Measurements from ENCODE around the gene ITGB2.
"Not testable (repeated sequence)": the region's sequence is repeated elsewhere in the genome, so short reads cannot be mapped to it uniquely, and the experiment has no call there.

The ITGB2 gene

GRCh38 chr21:44926331-44927101 is 5.8 kb upstream of the ITGB2 start:
- DNase-seq (ENCODE audit: low read depth) = no peak

- no peak for DNase-seq (ENCODE audit: low read depth)
Observed at GRCh38 chr21:44925378-44925755, 4.7 kb upstream of the ITGB2 start.

DNA sequence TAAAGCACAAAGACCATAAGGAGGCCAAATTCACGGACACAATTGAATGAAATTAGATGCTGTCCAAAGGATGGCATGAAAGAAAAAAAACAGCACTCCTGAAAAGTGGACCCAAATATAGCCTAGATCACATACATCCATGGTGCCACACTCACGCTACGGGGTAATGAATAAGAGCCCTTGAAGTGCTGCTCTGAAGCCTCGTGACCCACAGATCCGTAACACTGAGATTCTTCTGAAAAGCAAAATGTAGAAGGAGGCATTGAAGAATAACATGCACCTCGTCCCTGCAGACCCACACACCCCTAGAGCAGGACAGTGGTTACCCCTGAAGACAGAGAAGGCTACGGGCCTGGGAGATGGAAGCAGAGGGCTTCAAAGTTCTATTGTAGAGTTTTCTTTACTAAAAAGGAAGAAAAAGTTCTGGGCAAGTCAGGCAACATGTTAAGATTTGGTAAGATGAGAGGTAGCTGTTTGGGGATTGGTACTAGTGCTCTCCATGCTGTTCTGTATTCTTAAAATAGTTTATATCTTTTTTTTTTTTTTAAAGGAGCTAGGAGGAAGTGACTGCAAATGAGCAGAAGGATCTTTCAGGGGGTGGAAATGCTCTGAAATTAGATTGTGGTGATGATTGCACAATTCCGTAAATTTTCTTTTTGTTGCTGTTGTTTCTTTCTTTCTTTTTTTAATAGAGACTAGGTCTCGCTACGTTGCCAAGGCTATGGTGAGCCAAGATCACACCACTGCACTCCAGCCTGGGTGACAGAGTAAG is 4.1 kb upstream of the ITGB2 start:
- peak; percentile 57 for DNase-seq (ENCODE audit: low read depth)

- no peak for DNase-seq (ENCODE audit: low read depth)
Observed at GRCh38 chr21:44923480-44924084, 2.9 kb upstream of the ITGB2 start.

- no peak for DNase-seq (ENCODE audit: low read depth)
Observed at GRCh38 chr21:44921928-44922327, 1.2 kb upstream of the ITGB2 start.

GRCh38 chr21:44919913-44920693 is 596 bp downstream of the ITGB2 start:
- DNase-seq (ENCODE audit: low read depth) = no peak

DNA sequence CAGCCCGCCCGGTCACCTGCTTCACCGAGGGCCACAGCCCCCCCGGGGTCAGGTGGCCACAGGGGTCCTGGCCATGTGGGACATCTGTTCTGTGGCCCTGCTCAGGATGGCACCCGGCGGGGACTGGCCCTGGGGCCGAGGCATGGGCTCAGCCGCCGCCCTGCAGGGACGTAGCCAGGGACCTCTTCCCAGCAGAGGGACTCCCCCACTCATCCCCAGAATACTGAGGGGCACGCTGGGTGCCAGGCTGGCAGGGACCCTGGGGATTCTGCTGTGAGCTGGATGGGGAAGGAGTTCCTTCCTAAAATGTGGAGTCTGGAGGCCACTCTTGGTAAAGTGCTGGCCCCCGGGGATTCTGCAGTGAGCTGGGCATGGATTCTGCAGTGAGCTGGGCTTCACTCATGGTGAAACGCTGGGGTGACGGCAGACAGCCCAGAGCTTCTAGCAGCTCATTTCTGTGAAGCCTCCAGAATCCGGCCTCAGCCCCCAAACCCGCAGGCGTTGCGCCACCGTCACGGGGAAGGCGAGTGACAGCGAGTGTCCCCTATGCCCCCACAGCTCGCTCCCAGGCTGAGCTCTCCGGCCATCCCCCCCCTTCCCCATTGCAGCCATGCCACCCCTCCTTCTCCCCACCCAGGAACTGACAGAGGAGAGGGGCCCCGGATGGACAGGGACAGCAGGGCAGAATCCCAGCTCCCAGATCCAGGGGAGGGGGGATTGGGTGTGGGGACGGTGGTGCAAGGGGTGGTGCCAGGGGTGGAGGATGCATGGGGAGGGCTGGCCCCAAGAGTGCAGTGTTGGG is 1.4 kb downstream of the ITGB2 start:
- DNase-seq (ENCODE audit: low read depth) = no peak

DNA sequence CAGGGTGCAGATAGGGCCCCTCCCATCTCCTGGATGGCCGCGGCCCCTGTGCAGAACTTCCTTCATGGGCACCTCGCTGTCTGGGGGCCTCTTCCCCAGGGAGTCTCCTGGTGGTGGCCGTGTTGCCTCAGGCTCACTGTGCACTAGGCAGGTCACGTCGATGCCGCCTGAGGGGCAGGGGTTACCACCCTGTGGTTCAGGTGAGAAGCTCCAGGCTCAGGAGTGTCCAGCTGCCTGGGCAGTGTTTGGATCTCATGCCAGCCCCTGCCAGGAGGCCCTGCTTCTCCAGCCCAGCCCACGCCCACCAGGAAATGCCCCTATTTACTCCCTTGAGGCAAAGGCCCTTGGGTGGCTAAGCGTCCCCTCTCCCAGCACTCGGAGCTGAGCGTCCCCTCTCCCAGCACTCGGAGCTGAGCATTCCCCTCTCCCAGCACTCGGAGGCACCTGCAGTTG is 2.1 kb downstream of the ITGB2 start:
- no peak for DNase-seq (ENCODE audit: low read depth)

DNA sequence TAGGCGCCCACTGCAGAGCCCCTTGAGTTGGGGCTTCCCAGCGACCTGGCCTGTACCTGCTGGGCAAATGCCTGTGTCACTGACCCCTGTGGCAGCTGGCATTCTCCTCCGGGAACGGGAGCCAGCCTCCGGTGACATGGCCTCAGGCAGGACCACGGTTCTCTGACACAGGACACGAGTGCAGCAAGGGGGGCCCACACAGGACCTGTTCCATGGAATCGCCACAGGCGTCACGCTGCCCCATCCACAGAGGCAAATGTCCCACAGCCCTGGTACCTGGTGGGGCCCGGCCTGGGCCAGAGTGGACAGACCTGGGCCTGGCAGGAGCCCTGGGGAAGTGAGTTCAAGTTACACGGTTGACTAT is 2.6 kb downstream of the ITGB2 start:
- DNase-seq (ENCODE audit: low read depth) = no peak

DNA sequence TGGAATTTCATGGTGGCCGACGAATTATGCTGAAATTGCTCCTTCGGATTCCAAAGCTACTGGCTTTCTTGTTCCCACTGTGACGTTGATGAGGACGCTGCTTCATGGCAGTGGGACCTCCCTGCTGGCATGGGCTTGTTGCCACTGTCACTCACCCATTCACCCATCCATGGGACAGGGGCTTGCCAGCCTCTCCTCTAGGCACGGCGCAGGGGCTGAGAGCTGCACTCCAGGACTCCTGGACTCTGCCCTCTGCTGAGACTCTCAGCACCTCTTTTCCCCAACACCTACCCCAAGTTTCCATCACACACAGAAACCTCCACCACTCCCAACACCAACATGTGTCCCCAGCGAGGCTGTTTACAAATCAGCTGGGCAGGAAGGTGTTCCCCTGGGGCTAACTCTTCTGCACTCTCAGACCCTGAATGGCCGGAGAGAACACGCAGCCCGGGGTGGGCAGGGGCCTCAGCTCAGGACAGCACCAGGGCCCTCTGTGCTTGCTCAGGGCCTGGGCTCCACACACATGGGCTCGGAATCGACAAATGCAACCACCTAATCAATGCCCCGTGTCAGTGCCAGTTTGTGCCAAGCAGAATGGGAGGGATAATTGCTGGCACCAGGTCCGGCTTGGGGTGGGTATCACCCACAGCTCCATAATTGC is 3.1 kb downstream of the ITGB2 start:
- DNase-seq (ENCODE audit: low read depth) = no peak

GRCh38 chr21:44916965-44917364 is 3.7 kb downstream of the ITGB2 start:
- no peak for DNase-seq (ENCODE audit: low read depth)

DNA sequence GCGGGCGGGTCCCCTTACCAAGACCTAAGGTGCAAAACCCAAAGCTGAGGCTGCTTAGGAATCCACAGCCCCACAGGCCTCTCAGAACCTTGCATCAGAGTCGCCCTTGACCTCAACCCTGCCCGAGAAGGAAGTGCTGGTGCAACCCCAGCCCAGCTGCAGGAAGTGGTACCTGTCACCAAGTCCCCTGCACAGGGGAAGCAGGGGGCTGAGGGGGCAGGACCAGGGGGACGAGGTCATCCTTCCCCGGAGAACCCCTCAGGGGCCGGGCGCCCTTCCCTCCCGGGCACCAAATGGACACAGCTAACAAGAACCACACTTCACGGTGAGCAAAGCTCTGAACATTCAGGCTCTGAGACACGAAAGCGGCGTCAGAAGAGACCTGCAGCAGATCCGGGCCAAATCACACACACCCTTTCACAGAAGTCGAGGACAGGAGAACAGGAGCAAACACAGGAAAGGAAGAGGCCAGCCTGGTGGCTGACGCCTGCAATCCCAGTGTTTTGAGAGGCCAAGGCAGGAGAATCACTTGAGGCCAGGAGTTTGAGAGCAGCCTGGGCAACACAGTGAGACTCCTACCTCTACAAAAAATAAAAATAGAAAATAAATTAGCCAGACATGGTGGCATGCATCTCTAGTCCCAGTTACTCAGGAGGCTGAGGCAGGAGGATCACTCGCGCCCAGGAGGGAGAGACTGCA is 6.4 kb downstream of the ITGB2 start:
- no peak for DNase-seq (ENCODE audit: low read depth)

GRCh38 chr21:44913425-44914175 is 7.1 kb downstream of the ITGB2 start:
- DNase-seq (ENCODE audit: low read depth) = no peak

GRCh38 chr21:44912506-44913412 is 7.9 kb downstream of the ITGB2 start:
- DNase-seq (ENCODE audit: low read depth) = not testable (repeated sequence)

DNA sequence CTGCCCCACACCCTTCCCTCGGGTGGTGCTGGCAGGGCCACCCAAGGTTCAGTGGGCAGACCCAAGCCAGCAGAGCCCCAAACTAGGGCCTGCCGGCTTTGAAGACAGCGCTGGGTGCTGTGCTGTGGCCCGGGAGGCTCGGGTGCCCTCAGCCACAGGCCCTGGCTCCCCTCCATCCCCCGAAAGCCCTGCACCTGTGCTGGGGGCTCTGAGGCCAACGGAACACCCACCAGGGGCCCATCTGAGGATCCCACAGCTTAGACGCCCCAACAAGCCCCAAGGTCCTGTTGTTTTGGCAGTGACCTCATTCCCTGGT is 8.6 kb downstream of the ITGB2 start:
- DNase-seq (ENCODE audit: low read depth) = no peak

DNA sequence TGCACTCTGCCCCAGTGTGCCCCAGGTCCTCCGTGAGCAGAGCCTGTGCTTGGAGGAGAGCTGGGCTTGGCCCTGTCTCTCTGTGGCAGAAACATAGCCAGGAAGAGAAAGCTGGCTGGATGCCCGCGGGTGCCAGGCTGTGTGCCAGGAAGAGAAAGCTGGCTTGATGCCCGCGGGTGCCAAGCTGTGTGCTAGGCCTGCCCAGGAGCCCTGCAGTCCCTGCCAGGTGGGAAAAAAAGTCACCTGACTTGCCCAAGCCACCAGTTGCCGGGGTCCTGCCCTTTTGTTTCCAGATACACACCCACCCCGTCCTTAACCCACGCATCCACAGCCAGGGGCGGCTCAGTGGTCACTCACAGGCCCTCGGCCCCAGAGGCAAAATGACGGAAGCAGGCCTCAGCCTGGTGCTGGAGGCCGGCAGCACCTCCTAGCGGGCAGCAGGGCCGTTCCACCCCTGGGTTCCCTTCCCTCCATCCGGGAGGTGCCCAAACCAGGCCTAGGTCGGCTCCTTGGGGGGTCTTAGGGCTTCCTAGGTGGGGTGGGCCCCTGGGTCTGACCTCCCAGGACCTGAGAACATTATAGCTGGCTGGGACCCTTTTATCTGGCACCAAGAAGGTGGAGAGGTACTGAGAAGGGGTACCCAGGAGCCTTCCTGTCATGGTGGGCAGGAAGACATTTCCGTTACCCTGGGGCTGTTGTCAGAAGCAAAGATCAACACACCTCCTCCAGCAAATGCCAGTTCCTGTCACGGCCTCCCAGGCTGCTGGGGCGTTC is 9.1 kb downstream of the ITGB2 start:
- no peak for DNase-seq (ENCODE audit: low read depth)

- no peak for DNase-seq (ENCODE audit: low read depth)
Observed at GRCh38 chr21:44911068-44911383, 9.7 kb downstream of the ITGB2 start.

Measured in EH (cell line).